ENCODE results near the gene LPP.
A peak's percentile ranks its signal among the peaks of the same experiment; 100 is the strongest.

Gene LPP

GRCh38 chr3:188664795-188665194, 510.8 kb downstream of the LPP start:
- no peaks in the 10 kb centered on the region for H3K4me1 ChIP-seq (ENCODE audit: insufficient read depth, low read length, severe bottlenecking)
- H3K9ac ChIP-seq (ENCODE audit: low read length): no peak overlapping the region
- peak; percentile 80 for TF ChIP-seq CTCF (IDR thresholded peaks at IDR 0.05; ENCODE audit: low read length)
- TF ChIP-seq EZH2 (IDR thresholded peaks at IDR 0.05; ENCODE audit: borderline replicate concordance, low read length): no peak
- H2AFZ ChIP-seq (ENCODE audit: low read length): no peak overlapping the region
- H3K36me3 ChIP-seq (ENCODE audit: insufficient read depth, low read length): no peaks in the 10 kb centered on the region
- H3K9me3 ChIP-seq (ENCODE audit: low read length): no peaks in the 10 kb centered on the region
- H3K79me2 ChIP-seq (ENCODE audit: insufficient read depth, low read length): no peaks in the 10 kb centered on the region
- H3F3A ChIP-seq (ENCODE audit: insufficient read depth, low read length): no peaks in the 10 kb centered on the region
- H3K9me2 ChIP-seq (ENCODE audit: low read depth, low read length): no peaks in the 10 kb centered on the region
- H4K20me1 ChIP-seq (ENCODE audit: insufficient read depth, low read length): no peaks in the 10 kb centered on the region
- no peak overlapping the region for H3K4me2 ChIP-seq (ENCODE audit: low read length)
- no peaks in the 10 kb centered on the region for H3K27me3 ChIP-seq (ENCODE audit: insufficient read depth, low read length)
- H3K27ac ChIP-seq (ENCODE audit: low read depth, low read length, poor library complexity, severe bottlenecking): no peak overlapping the region
- no peak overlapping the region for H3K4me3 ChIP-seq (ENCODE audit: low read depth, low read length, poor library complexity, severe bottlenecking)

- H3K4me3 ChIP-seq (ENCODE audit: low read depth, low read length, poor library complexity, severe bottlenecking): no peak overlapping the region
- no peaks in the 10 kb centered on the region for H3F3A ChIP-seq (ENCODE audit: insufficient read depth, low read length)
- no peaks in the 10 kb centered on the region for H3K79me2 ChIP-seq (ENCODE audit: insufficient read depth, low read length)
- no peaks in the 10 kb centered on the region for H3K9me2 ChIP-seq (ENCODE audit: low read depth, low read length)
- H3K4me2 ChIP-seq (ENCODE audit: low read length): no peak overlapping the region
- H3K9ac ChIP-seq (ENCODE audit: low read length): no peak overlapping the region
- H4K20me1 ChIP-seq (ENCODE audit: insufficient read depth, low read length): no peaks in the 10 kb centered on the region
- H3K27me3 ChIP-seq (ENCODE audit: insufficient read depth, low read length): no peaks in the 10 kb centered on the region
- no peaks in the 10 kb centered on the region for H3K9me3 ChIP-seq (ENCODE audit: low read length)
- H3K27ac ChIP-seq (ENCODE audit: low read depth, low read length, poor library complexity, severe bottlenecking): no peak overlapping the region
- TF ChIP-seq CTCF (IDR thresholded peaks at IDR 0.05; ENCODE audit: low read length) (no peak), EZH2 (IDR thresholded peaks at IDR 0.05; ENCODE audit: borderline replicate concordance, low read length) (no peak)
- H3K4me1 ChIP-seq (ENCODE audit: insufficient read depth, low read length, severe bottlenecking): peaks cover 11% of the 10 kb centered on the region
- H3K36me3 ChIP-seq (ENCODE audit: insufficient read depth, low read length): no peaks in the 10 kb centered on the region
- no peak overlapping the region for H2AFZ ChIP-seq (ENCODE audit: low read length)
Observed at GRCh38 chr3:188667926-188668325, 514.0 kb downstream of the LPP start.

- Histone ChIP-seq H3K9ac (ENCODE audit: low read length) (no peak overlapping the region), H3K27ac (ENCODE audit: low read depth, low read length, poor library complexity, severe bottlenecking) (no peak overlapping the region), H3K79me2 (ENCODE audit: insufficient read depth, low read length) (no peaks in the 10 kb centered on the region), H3K4me1 (ENCODE audit: insufficient read depth, low read length, severe bottlenecking) (peaks cover 11% of the 10 kb centered on the region), H3K9me2 (ENCODE audit: low read depth, low read length) (no peaks in the 10 kb centered on the region), H3K4me2 (ENCODE audit: low read length) (no peak overlapping the region), H4K20me1 (ENCODE audit: insufficient read depth, low read length) (no peaks in the 10 kb centered on the region), H3K9me3 (ENCODE audit: low read length) (no peaks in the 10 kb centered on the region), H3K36me3 (ENCODE audit: insufficient read depth, low read length) (no peaks in the 10 kb centered on the region), H3K27me3 (ENCODE audit: insufficient read depth, low read length) (no peaks in the 10 kb centered on the region), H2AFZ (ENCODE audit: low read length) (no peak overlapping the region), H3K4me3 (ENCODE audit: low read depth, low read length, poor library complexity, severe bottlenecking) (no peak overlapping the region), H3F3A (ENCODE audit: insufficient read depth, low read length) (no peaks in the 10 kb centered on the region)
- TF ChIP-seq EZH2 (IDR thresholded peaks at IDR 0.05; ENCODE audit: borderline replicate concordance, low read length) (no peak), CTCF (IDR thresholded peaks at IDR 0.05; ENCODE audit: low read length) (no peak)
Observed at GRCh38 chr3:188670446-188670845, 516.5 kb downstream of the LPP start.
